ENCODE results near the gene PTPRG. TPM values are rescaled to one million over a fixed set of nuclear protein-coding genes. Genes with fewer than 3 reads are reported as not detected.

PTPRG gene
- total and polyA plus RNA-seq, 4 donors = 3.6 to 35.6 (median 8.1) TPM

DNA sequence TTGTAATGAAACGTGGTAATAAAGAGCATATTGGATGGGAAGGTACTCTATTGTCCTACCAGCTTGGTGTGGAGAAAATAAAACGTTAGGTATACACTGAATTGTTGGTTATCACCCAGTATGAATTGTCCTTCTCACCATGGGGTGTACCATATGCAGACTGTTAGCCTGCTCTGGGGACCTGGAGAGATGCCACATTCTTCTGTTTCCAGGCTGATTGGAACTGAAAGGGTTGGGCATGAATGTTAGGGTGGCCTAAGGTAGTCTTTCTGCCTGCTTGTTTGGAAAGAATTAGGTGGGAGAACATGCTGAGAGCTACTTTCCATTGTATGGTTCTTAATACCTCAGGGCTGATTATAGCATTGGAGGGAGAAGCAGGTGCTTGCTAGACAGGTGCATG lies 340.6 kb downstream of the PTPRG start (continued):
- TF ChIP-seq, protein P1, sequence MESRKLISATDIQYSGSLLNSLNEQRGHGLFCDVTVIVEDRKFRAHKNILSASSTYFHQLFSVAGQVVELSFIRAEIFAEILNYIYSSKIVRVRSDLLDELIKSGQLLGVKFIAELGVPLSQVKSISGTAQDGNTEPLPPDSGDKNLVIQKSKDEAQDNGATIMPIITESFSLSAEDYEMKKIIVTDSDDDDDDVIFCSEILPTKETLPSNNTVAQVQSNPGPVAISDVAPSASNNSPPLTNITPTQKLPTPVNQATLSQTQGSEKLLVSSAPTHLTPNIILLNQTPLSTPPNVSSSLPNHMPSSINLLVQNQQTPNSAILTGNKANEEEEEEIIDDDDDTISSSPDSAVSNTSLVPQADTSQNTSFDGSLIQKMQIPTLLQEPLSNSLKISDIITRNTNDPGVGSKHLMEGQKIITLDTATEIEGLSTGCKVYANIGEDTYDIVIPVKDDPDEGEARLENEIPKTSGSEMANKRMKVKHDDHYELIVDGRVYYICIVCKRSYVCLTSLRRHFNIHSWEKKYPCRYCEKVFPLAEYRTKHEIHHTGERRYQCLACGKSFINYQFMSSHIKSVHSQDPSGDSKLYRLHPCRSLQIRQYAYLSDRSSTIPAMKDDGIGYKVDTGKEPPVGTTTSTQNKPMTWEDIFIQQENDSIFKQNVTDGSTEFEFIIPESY (IDR thresholded peaks at IDR 0.05) = no peak
- TF ChIP-seq HNF4G (IDR thresholded peaks at IDR 0.05) = no peak

DNA sequence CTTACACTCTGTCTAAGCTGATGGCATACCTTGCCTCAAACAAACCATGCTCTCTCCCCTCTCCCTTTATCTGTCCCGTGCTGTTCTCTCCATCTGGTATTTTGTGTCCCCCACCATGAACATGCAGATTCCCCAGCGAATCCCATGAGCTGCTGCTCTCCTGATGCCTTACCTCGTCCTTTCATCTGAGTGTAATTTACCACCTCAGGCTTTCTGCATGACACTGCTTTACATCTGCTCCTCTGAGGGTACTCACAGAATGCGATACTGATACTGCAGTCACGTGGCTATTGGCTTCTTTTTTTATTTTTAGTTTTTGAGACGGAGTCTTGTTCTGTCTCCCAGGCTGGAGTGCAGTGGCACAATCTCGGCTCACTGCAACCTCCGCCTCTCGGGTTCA lies 341.7 kb downstream of the PTPRG start:
- Histone ChIP-seq H3K4me1 (ENCODE audit: control insufficient read depth in 4 of 4, insufficient read depth in 4 of 4, low read length in 3 of 4) (peaks cover 3 to 22% (median 14%) of the 10 kb centered on the region in 4 donors), H3K36me3 (ENCODE audit: control insufficient read depth in 4 of 4, insufficient read depth in 3 of 4, low read depth in 1 of 4, low read length in 3 of 4) (no peaks in the 10 kb centered on the region), H3K9ac (ENCODE audit: low read depth in 1 of 2, low read length in 2 of 2) (no peak overlapping the region), H3K9me3 (ENCODE audit: control insufficient read depth in 4 of 4, low read length in 3 of 4) (no peaks in the 10 kb centered on the region), H3K4me3 (ENCODE audit: low read depth in 1 of 3, low read length in 3 of 3) (no peak overlapping the region), H3K27me3 (ENCODE audit: control insufficient read depth in 4 of 4, insufficient read depth in 4 of 4, low read length in 3 of 4) (no peaks in the 10 kb centered on the region), H3K27ac (ENCODE audit: low read depth in 1 of 2, low read length in 2 of 2) (no peak overlapping the region)
- DNase-seq (ENCODE audit: low spot score) = no peak
- TF ChIP-seq EGR1 (IDR thresholded peaks at IDR 0.05; ENCODE audit: low read depth in 2 of 2) (no peak), SP1 (IDR thresholded peaks at IDR 0.05) (no peak), YY1 (IDR thresholded peaks at IDR 0.05) (no peak), TAF1 (conservative IDR thresholded peaks at IDR 0.05) (no peak)
- TF ChIP-seq, protein P2, sequence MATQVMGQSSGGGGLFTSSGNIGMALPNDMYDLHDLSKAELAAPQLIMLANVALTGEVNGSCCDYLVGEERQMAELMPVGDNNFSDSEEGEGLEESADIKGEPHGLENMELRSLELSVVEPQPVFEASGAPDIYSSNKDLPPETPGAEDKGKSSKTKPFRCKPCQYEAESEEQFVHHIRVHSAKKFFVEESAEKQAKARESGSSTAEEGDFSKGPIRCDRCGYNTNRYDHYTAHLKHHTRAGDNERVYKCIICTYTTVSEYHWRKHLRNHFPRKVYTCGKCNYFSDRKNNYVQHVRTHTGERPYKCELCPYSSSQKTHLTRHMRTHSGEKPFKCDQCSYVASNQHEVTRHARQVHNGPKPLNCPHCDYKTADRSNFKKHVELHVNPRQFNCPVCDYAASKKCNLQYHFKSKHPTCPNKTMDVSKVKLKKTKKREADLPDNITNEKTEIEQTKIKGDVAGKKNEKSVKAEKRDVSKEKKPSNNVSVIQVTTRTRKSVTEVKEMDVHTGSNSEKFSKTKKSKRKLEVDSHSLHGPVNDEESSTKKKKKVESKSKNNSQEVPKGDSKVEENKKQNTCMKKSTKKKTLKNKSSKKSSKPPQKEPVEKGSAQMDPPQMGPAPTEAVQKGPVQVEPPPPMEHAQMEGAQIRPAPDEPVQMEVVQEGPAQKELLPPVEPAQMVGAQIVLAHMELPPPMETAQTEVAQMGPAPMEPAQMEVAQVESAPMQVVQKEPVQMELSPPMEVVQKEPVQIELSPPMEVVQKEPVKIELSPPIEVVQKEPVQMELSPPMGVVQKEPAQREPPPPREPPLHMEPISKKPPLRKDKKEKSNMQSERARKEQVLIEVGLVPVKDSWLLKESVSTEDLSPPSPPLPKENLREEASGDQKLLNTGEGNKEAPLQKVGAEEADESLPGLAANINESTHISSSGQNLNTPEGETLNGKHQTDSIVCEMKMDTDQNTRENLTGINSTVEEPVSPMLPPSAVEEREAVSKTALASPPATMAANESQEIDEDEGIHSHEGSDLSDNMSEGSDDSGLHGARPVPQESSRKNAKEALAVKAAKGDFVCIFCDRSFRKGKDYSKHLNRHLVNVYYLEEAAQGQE (IDR thresholded peaks at IDR 0.05) = no peak
- TF ChIP-seq, protein P1 (IDR thresholded peaks at IDR 0.05) = no peak
- WGBS = 96% methylated on average over 9 of the region's 9 CpGs

DNA sequence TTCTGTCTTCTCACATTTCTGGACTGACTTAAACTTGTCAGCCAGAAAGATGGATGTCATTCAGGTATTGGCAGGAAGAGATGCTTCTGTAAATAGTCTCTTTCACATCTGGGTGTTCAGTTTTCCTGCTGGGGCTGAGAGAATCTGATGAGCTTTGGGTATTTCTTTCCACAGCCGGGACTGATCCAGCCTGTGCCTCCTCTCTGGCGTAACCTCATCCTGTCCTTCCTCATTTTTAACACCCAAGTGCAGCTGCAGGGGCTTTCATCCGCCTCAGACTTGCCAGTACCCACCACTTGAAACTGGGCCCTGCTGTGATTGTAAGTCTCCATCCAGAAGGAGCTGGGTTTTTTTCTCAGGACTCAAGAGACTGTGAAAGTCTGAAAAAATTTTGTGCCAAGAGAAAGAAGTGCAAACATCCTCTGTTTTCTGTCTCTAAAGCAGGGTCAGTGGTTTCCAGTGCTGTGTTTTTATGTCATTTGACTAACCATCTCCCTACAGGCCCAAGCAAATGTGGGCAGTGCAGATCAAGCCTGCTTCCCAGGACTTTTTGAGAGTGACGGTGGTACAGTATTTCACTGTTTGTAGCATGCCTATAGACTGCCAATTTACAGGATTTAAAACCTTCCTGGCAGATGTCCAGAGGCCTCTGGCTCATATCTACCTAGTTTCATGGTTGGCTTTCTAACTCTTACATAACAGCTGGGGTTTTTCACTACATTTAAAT lies 342.7 kb downstream of the PTPRG start:
- TF ChIP-seq SP1 (IDR thresholded peaks at IDR 0.05) = peak; percentile 7
- TF ChIP-seq YY1 (IDR thresholded peaks at IDR 0.05) = no peak
- Histone ChIP-seq H3K27me3 (ENCODE audit: control insufficient read depth in 4 of 4, insufficient read depth in 4 of 4, low read length in 3 of 4) (no peaks in the 10 kb centered on the region), H3K4me1 (ENCODE audit: control insufficient read depth in 4 of 4, insufficient read depth in 4 of 4, low read length in 3 of 4) (peaks cover 5 to 26% (median 22%) of the 10 kb centered on the region in 4 donors), H3K4me3 (ENCODE audit: low read depth in 1 of 3, low read length in 3 of 3) (no peak overlapping the region), H3K27ac (ENCODE audit: low read depth in 1 of 2, low read length in 2 of 2) (peak overlapping the region in 1 of 2 donors; percentile 21), H3K9me3 (ENCODE audit: control insufficient read depth in 4 of 4, low read length in 3 of 4) (no peaks in the 10 kb centered on the region), H3K36me3 (ENCODE audit: control insufficient read depth in 4 of 4, insufficient read depth in 3 of 4, low read depth in 1 of 4, low read length in 3 of 4) (no peaks in the 10 kb centered on the region), H3K9ac (ENCODE audit: low read depth in 1 of 2, low read length in 2 of 2) (no peak overlapping the region)
- DNase-seq (ENCODE audit: low spot score) = no peak
- 47% methylated on average over 4 of the region's 4 CpGs for WGBS

All from liver (tissue), 9 donors.